ENCODE results near the gene CFP. TPM values are rescaled to one million over a fixed set of nuclear protein-coding genes. Genes with fewer than 3 reads are reported as not detected.

The CFP gene
- polyA plus RNA-seq, 1 of the 3 experiments (the other 2 are of a cell fraction) = 0.03 TPM

GRCh38 chrX:47645530-47645929, 15.8 kb upstream of the CFP start:
- H3K4me1 ChIP-seq (ENCODE audit: control insufficient read depth in 1 of 2, insufficient read depth in 2 of 2, low read depth in 1 of 2, low read length in 1 of 2) = peaks cover 0 to 5% of the 10 kb centered on the region in 2 experiments; a peak in 1 of 4 replicates
- ChIA-PET POLR2A (no interaction called here), CTCF (interaction anchor here (1.1 to 2.8 kb wide), 5 partner anchors 15 to 148 kb away, joined by 3 to 14 read pairs (median 9); partner anchors contain the start of genes CFP and TIMP1)
- no peaks in the 10 kb centered on the region for H3K9me3 ChIP-seq
- H3K36me3 ChIP-seq (replicated peaks in 1 of 2; ENCODE audit: control insufficient read depth in 1 of 2, insufficient read depth in 2 of 2, low read length in 1 of 2) = peaks cover 10 to 11% of the 10 kb centered on the region in 2 experiments
- peaks cover 9% of the 10 kb centered on the region; the same call in 1 of the 2 replicates for H3K27me3 ChIP-seq (ENCODE audit: insufficient read depth)
- TF ChIP-seq EP300 (IDR thresholded peaks at IDR 0.05; ENCODE audit: borderline replicate concordance in 1 of 2, low read depth in 1 of 2, low read length in 1 of 2) = no peak
- no peak for TF ChIP-seq IRF3 (IDR thresholded peaks at IDR 0.05; ENCODE audit: low read depth, low read length)
- no peak for TF ChIP-seq TAF1 (IDR thresholded peaks at IDR 0.05; ENCODE audit: borderline replicate concordance, low read depth, low read length)
- no peak for TF ChIP-seq USF2 (IDR thresholded peaks at IDR 0.05; ENCODE audit: borderline replicate concordance, low read depth, low read length)
- no peaks in the 10 kb centered on the region for H3F3A ChIP-seq (replicated peaks; ENCODE audit: insufficient read depth)
- H4K20me1 ChIP-seq (ENCODE audit: insufficient read depth) = no peaks in the 10 kb centered on the region
- no peaks in the 10 kb centered on the region for H3K9me2 ChIP-seq
- H3K79me2 ChIP-seq (ENCODE audit: insufficient read depth) = peaks cover 14% of the 10 kb centered on the region; the same call in 1 of the 2 replicates
- H3K4me3 ChIP-seq (ENCODE audit: low read depth in 2 of 2, low read length in 1 of 2) = no peak overlapping the region
- no peak overlapping the region for H3K27ac ChIP-seq (ENCODE audit: low read depth in 2 of 2, low read length in 1 of 2)
- H2AFZ ChIP-seq (ENCODE audit: low read depth) = no peak overlapping the region
- H3K9ac ChIP-seq = no peak overlapping the region
- no peak for DNase-seq
- H3K4me2 ChIP-seq = no peak overlapping the region
- WGBS (ENCODE audit: low lambda C conversion rate) = 56% methylated on average over 5 of the region's 10 CpGs

- H3K9me2 ChIP-seq = no peaks in the 10 kb centered on the region
- H4K20me1 ChIP-seq (ENCODE audit: insufficient read depth) = no peaks in the 10 kb centered on the region
- no peak overlapping the region for H3K27ac ChIP-seq (ENCODE audit: low read depth in 2 of 2, low read length in 1 of 2)
- peak; percentile 65 for DNase-seq
- no peak overlapping the region for H2AFZ ChIP-seq (ENCODE audit: low read depth)
- H3K36me3 ChIP-seq (replicated peaks in 1 of 2; ENCODE audit: control insufficient read depth in 1 of 2, insufficient read depth in 2 of 2, low read length in 1 of 2) = peaks cover 17 to 19% of the 10 kb centered on the region in 2 experiments
- H3K4me1 ChIP-seq (ENCODE audit: control insufficient read depth in 1 of 2, insufficient read depth in 2 of 2, low read depth in 1 of 2, low read length in 1 of 2) = peaks cover 0 to 5% of the 10 kb centered on the region in 2 experiments; a peak in 1 of 4 replicates
- H3K9ac ChIP-seq = no peak overlapping the region
- H3K79me2 ChIP-seq (ENCODE audit: insufficient read depth) = peaks cover 14% of the 10 kb centered on the region; the same call in 1 of the 2 replicates
- CTCF ChIA-PET = interaction anchor here (0.6 to 2.8 kb wide), 23 partner anchors 11 to 603 kb away, joined by 3 to 14 read pairs (median 3); partner anchors contain the start of genes CFP and TIMP1
- no peak for TF ChIP-seq YY1 (IDR thresholded peaks at IDR 0.05; ENCODE audit: low read depth)
- peak; percentile 37 for TF ChIP-seq RAD21 (IDR thresholded peaks at IDR 0.05; ENCODE audit: low read length)
- TF ChIP-seq CTCF (IDR thresholded peaks at IDR 0.05) = peak; percentile 56
- TF ChIP-seq NFIC (IDR thresholded peaks at IDR 0.05; ENCODE audit: borderline replicate concordance) = no peak
- peak; percentile 34 for TF ChIP-seq SMC3 (IDR thresholded peaks at IDR 0.05; ENCODE audit: low read depth, low read length)
- H3K4me3 ChIP-seq (ENCODE audit: low read depth in 2 of 2, low read length in 1 of 2) = no peak overlapping the region
- H3K9me3 ChIP-seq = no peaks in the 10 kb centered on the region
- H3K4me2 ChIP-seq = no peak overlapping the region
- 40% methylated on average over 12 of the region's 12 CpGs for WGBS (ENCODE audit: low lambda C conversion rate)
- POLR2A ChIA-PET = no interaction called here
- H3F3A ChIP-seq (replicated peaks; ENCODE audit: insufficient read depth) = no peaks in the 10 kb centered on the region
- peaks cover 9% of the 10 kb centered on the region; the same call in 1 of the 2 replicates for H3K27me3 ChIP-seq (ENCODE audit: insufficient read depth)
These were observed 14.9 kb upstream of the CFP start for GRCh38 chrX:47644557-47645091.
